Adrenal gland (tissue), 12 donors: ENCODE results near the gene PARD3B. TPM values are rescaled to one million over a fixed set of nuclear protein-coding genes. Genes with fewer than 3 reads are reported as not detected.

Source experiments
- DNase-seq, 7 donors: peaks; one replicate each; pipeline ENCODE4 v3.0.0-alpha.2; 2019 to 2020
- H3K27ac ChIP-seq, 5 donors: fragments of 200-600 bp; sonication (generic) in 4 of 5; 1 replicate in 3 of 5; 2 replicates in 2 of 5; pipeline versions ENCODE4 v1.5.1 to v1.8.0; 2016 to 2020; ENCODE audit warnings: mild to moderate bottlenecking in 1 of 5
- H3K27me3 ChIP-seq: fragments of 200-600 bp; 2 replicates; pipeline ENCODE4 v1.8.0; 2021
- H3K36me3 ChIP-seq, 2 donors: fragments of 200-600 bp; replicated peaks in 1 of 2; 1 replicate in 1 of 2; 2 replicates in 1 of 2; pipeline versions ENCODE4 v1.5.1 to v1.8.0; 2018 to 2022
- H3K4me1 ChIP-seq, 2 donors: fragments of 200-600 bp; replicated peaks in 1 of 2; 1 replicate in 1 of 2; 2 replicates in 1 of 2; pipeline versions ENCODE4 v1.5.1 to v1.8.0; 2018 to 2021
- H3K4me3 ChIP-seq, 4 donors: fragments of 200-600 bp; sonication (generic) in 3 of 4; one replicate each; pipeline ENCODE4 v1.5.1; 2016 to 2018
- H3K9me3 ChIP-seq, 3 donors: fragments of 200-600 bp; sonication (generic) in 1 of 3; replicated peaks in 1 of 3; 1 replicate in 2 of 3; 2 replicates in 1 of 3; pipeline versions ENCODE4 v1.5.1 to v1.8.0; 2016 to 2021
- CTCF ChIP-seq, 6 experiments: fragments of 450-650 bp in 4 of 6; fragments of 200-600 bp in 2 of 6; sonication (generic) in 1 of 6; IDR thresholded peaks; 1 replicate in 5 of 6; 2 replicates in 1 of 6; pipeline versions ENCODE4 v1.5.1 to v1.8.0; 2016 to 2021; ENCODE audit warnings: antibody characterized with exemption in 6 of 6, mild to moderate bottlenecking in 2 of 6, moderate library complexity in 1 of 6
- POLR2A ChIP-seq, 2 donors: fragments of 450-650 bp; IDR thresholded peaks; one replicate each; pipeline ENCODE4 v1.6.1; 2017; ENCODE audit warnings: antibody characterized with exemption in 2 of 2, mild to moderate bottlenecking in 2 of 2, moderate library complexity in 1 of 2
- WGBS, 4 donors: extraction: QIAGEN DNeasy Blood & Tissue Kit in 2 of 4; methylation state at CpG; one replicate each; pipeline versions ENCODE4 v1.1.5 to v1.1.7; 2013 to 2017; 5-methylcytosine and 5-hydroxymethylcytosine counted together
- intact Hi-C, 2 donors: fragments of 100-400 bp; cut with DNase I; formaldehyde crosslinking; loops; one replicate each; pipeline versions ENCODE4 v1.14.1 to v1.15.0; 2022 to 2023
- polyA plus RNA-seq, 3 donors: library from polyadenylated mRNA; stranded (reverse); fragments of 200-250 nt in 2 of 3; fragments of 350-450 nt in 1 of 3; fragmentation: Illumina TruSeq in 1 of 3; extraction: RNeasy Lipid Tissue Mini Kit (QIAGEN cat#74804) in 1 of 3; gene quantifications; one replicate each; pipeline ENCODE4 v1.2.3, GENCODE V29; 2013 to 2014
- total RNA-seq, 9 donors: library from RNA; depleted of rRNA in 4 of 9; stranded (reverse); fragments of >200 nt in 4 of 9; fragments of 120-200 nt in 1 of 9; fragmentation: NEBNext Ultra II Directional in 1 of 9; extraction: Animal tissue kit (Norgen Biotek cat#: 25700) in 1 of 9; gene quantifications; one replicate each; pipeline versions ENCODE4 v1.1.0 to v1.2.4, GENCODE V29; 2013 to 2023
- donor health status: healthy with polysubstance abuse.
- donor health status: Bipolar disorder and iron deficiency.
- donor health status: DM: yes; HTN: yes; CAD: no.
- donor health status: DM: no; HTN: no; CAD: no.
- donor health status: DM: no; HTN: no; CAD: no.
- donor health status: DM: yes; HTN: yes; CAD: no.

The PARD3B gene
- total and polyA plus RNA-seq, 12 donors, result 1.9 to 20.4 (median 9.5) TPM

- no peaks in the 10 kb centered on the region for H3K4me1 ChIP-seq
- H3K9me3 ChIP-seq, result no peaks in the 10 kb centered on the region
- 82 to 95% (median 90%) methylated on average over 1 of the region's 1 CpG for WGBS, 4 donors
- H3K27ac ChIP-seq, result no peak overlapping the region
- no peak for DNase-seq
- no peaks in the 10 kb centered on the region for H3K27me3 ChIP-seq
- intact Hi-C loops, result no loop called here
- H3K36me3 ChIP-seq, result no peaks in the 10 kb centered on the region
- H3K4me3 ChIP-seq, result no peak overlapping the region
- no peak for TF ChIP-seq POLR2A (IDR thresholded peaks at IDR 0.05)
- TF ChIP-seq CTCF (IDR thresholded peaks at IDR 0.05), result no peak
These were observed 611.2 kb downstream of the PARD3B start for GRCh38 chr2:205156457-205156856.

GRCh38 chr2:205158404-205158803 lies 613.1 kb downstream of the PARD3B start:
- no peak overlapping the region for H3K27ac ChIP-seq
- no peak for DNase-seq
- TF ChIP-seq CTCF (IDR thresholded peaks at IDR 0.05), result no peak
- no peaks in the 10 kb centered on the region for H3K9me3 ChIP-seq
- 83 to 94% (median 91%) methylated on average over 6 of the region's 6 CpGs for WGBS, 4 donors
- no peaks in the 10 kb centered on the region for H3K4me1 ChIP-seq
- intact Hi-C loops, result no loop called here
- no peaks in the 10 kb centered on the region for H3K36me3 ChIP-seq
- no peak overlapping the region for H3K4me3 ChIP-seq
- no peaks in the 10 kb centered on the region for H3K27me3 ChIP-seq

- WGBS, 4 donors, result 78 to 87% (median 81%) methylated on average over 5 of the region's 5 CpGs
These were observed 616.0 kb downstream of the PARD3B start for GRCh38 chr2:205161156-205161839.

GRCh38 chr2:205166745-205167144 lies 621.5 kb downstream of the PARD3B start:
- Histone ChIP-seq H3K9me3 (no peaks in the 10 kb centered on the region), H3K27me3 (no peaks in the 10 kb centered on the region), H3K36me3 (no peaks in the 10 kb centered on the region), H3K27ac (no peak overlapping the region), H3K4me3 (no peak overlapping the region), H3K4me1 (no peaks in the 10 kb centered on the region)
- whole genome bisulfite sequencing, 4 donors, result 63 to 85% (median 66%) methylated on average over 2 of the region's 2 CpGs
- intact Hi-C loops, result no loop called here
- DNase-seq, result no peak
- TF ChIP-seq POLR2A (IDR thresholded peaks at IDR 0.05) (no peak), CTCF (IDR thresholded peaks at IDR 0.05) (no peak)

More at GRCh38 chr2:205161156-205161839, 616.0 kb downstream of the PARD3B start:
- H3K4me3 ChIP-seq, result no peak overlapping the region
- H3K27ac ChIP-seq, result no peak overlapping the region
- H3K9me3 ChIP-seq, result no peaks in the 10 kb centered on the region
- H3K27me3 ChIP-seq, result no peaks in the 10 kb centered on the region
- H3K36me3 ChIP-seq, result no peaks in the 10 kb centered on the region
- intact Hi-C loops, result no loop called here
- no peak for DNase-seq
- TF ChIP-seq POLR2A (IDR thresholded peaks at IDR 0.05), result no peak
- no peak for TF ChIP-seq CTCF (IDR thresholded peaks at IDR 0.05)
- H3K4me1 ChIP-seq, result no peaks in the 10 kb centered on the region
